Urothelium cell line (cell line): ENCODE results near the gene TMEM8B.
"Not testable (repeated sequence)": the region's sequence is repeated elsewhere in the genome, so short reads cannot be mapped to it uniquely, and the experiment has no call there.

Experiments used
- DNase-seq: peaks from one replicate; pipeline ENCODE4 v3.0.0; 2011; ENCODE audit warnings: low spot score, mixed read lengths
- FAIRE-seq: peaks from 2 replicates; lab custom pipeline; 2011; peaks lifted over from hg19 to GRCh38; lab: Jason Lieb, UNC

TMEM8B gene

GRCh38 chr9:35862328-35862727 lies 33.3 kb downstream of the TMEM8B start:
- DNase-seq (no peak), FAIRE-seq (no peak)

GRCh38 chr9:35863583-35863982 lies 34.6 kb downstream of the TMEM8B start:
- FAIRE-seq, result no peak
- no peak for DNase-seq

- FAIRE-seq, result no peak
These were observed 35.7 kb downstream of the TMEM8B start for GRCh38 chr9:35864695-35865255.

GRCh38 chr9:35867538-35867937 lies 38.5 kb downstream of the TMEM8B start:
- no peak for FAIRE-seq
- no peak for DNase-seq

More at GRCh38 chr9:35864695-35865255, 35.7 kb downstream of the TMEM8B start:
- DNase-seq, result no peak

- DNase-seq, result no peak
- FAIRE-seq, result no peak
These were observed 39.9 kb downstream of the TMEM8B start for GRCh38 chr9:35868933-35869332.

- DNase-seq (no peak), FAIRE-seq (peak; percentile 52)
These were observed 40.7 kb downstream of the TMEM8B start for GRCh38 chr9:35869621-35870216.

- no peak for DNase-seq
These were observed 41.4 kb downstream of the TMEM8B start, which contains the start of gene OR13J1 for GRCh38 chr9:35870351-35870923. TSS of gene OR13J1 (minus strand) at chr9:35870401. CDS start at chr9:35870401, 0 bp downstream.

GRCh38 chr9:35871545-35871944 lies 42.5 kb downstream of the TMEM8B start:
- FAIRE-seq (no peak), DNase-seq (peak; percentile 60)

More at GRCh38 chr9:35870351-35870923, 41.4 kb downstream of the TMEM8B start, which contains the start of gene OR13J1:
- FAIRE-seq, result no peak

- DNase-seq, result no peak
- FAIRE-seq, result no peak
These were observed 43.5 kb downstream of the TMEM8B start for GRCh38 chr9:35872505-35872904.

GRCh38 chr9:35882263-35882848 lies 53.3 kb downstream of the TMEM8B start:
- peak; percentile 30 for FAIRE-seq
- DNase-seq, result peak; percentile 84

- DNase-seq, result no peak
- FAIRE-seq, result no peak
These were observed 54.0 kb downstream of the TMEM8B start for GRCh38 chr9:35882996-35883395.

GRCh38 chr9:35884908-35885307 lies 55.9 kb downstream of the TMEM8B start:
- not testable (repeated sequence) for FAIRE-seq

GRCh38 chr9:35891646-35892045 lies 62.6 kb downstream of the TMEM8B start:
- no peak for DNase-seq
- no peak for FAIRE-seq

More at GRCh38 chr9:35884908-35885307, 55.9 kb downstream of the TMEM8B start:
- not testable (repeated sequence) for DNase-seq

GRCh38 chr9:35892051-35892450 lies 63.0 kb downstream of the TMEM8B start:
- FAIRE-seq (no peak), DNase-seq (no peak)

GRCh38 chr9:35896570-35896969 lies 67.5 kb downstream of the TMEM8B start:
- no peak for FAIRE-seq

GRCh38 chr9:35897376-35898099 lies 68.5 kb downstream of the TMEM8B start:
- not testable (repeated sequence) for DNase-seq, FAIRE-seq

More at GRCh38 chr9:35896570-35896969, 67.5 kb downstream of the TMEM8B start:
- DNase-seq, result no peak

- DNase-seq, result no peak
- FAIRE-seq, result no peak
These were observed 69.3 kb downstream of the TMEM8B start for GRCh38 chr9:35898337-35898736.

GRCh38 chr9:35899021-35899420 lies 70.0 kb downstream of the TMEM8B start:
- DNase-seq, result no peak
- no peak for FAIRE-seq

GRCh38 chr9:35903049-35903448 lies 74.0 kb downstream of the TMEM8B start:
- DNase-seq (peak; percentile 67), FAIRE-seq (peak; percentile 56)

- FAIRE-seq (no peak), DNase-seq (no peak)
These were observed 75.3 kb downstream of the TMEM8B start for GRCh38 chr9:35904338-35904737.
